GM12892 (cell line): ENCODE results near the gene DNASE2B.

Experiments used
- POLR2A ChIP-seq: IDR thresholded peaks from 2 replicates; pipeline ENCODE4 v1.6.1; 2011; ENCODE audit warnings: low read depth, low read length, control low read depth
- POLR2AphosphoS5 ChIP-seq: IDR thresholded peaks from 2 replicates; pipeline ENCODE4 v1.6.1; 2011; ENCODE audit warnings: low read depth, low read length, control low read depth

GRCh38 chr1:84370831-84371394 lies 27.4 kb upstream of the DNASE2B start:
- TF ChIP-seq POLR2AphosphoS5 (no peak), POLR2A (no peak)
